GM12872 (cell line): ENCODE data around the gene IL16.
A peak's percentile ranks its signal among the peaks of the same experiment; 100 is the strongest.

Experiments
- CTCF ChIP-seq: IDR thresholded peaks from 3 replicates; pipeline ENCODE4 v1.5.1; 2011; ENCODE audit warnings: low read depth, mild to moderate bottlenecking, low read length, moderate library complexity; ENCODE audit not compliant: insufficient read depth

Gene IL16

DNA sequence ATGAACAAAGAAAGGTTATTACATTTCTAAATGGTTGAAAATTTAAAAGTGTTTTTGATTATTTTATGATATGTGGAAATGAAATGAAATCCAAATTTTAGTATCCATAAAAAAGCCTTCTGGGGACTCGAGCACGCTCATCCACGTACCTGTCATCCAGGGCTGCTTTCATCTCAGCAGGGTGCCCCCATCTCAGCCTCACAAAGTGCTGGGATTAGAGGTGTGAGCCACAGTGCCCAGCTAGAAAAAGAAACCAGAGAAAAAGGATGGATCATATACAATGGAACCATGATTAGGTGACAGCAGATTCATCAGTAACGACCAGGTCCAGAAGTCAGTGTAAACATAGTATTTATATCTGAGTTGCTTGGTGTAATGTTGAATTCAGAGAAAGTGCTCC is 77.6 kb downstream of the IL16 start:
- no peak for TF ChIP-seq CTCF

GRCh38 chr15:81274931-81275707 is 78.4 kb downstream of the IL16 start:
- TF ChIP-seq CTCF: peak; percentile 93

GRCh38 chr15:81275711-81276392 is 79.2 kb downstream of the IL16 start:
- no peak for TF ChIP-seq CTCF

- no peak for TF ChIP-seq CTCF
These were observed 80.3 kb downstream of the IL16 start for GRCh38 chr15:81276967-81277366.

- TF ChIP-seq CTCF: no peak
These were observed 81.2 kb downstream of the IL16 start for GRCh38 chr15:81277851-81278250.

DNA sequence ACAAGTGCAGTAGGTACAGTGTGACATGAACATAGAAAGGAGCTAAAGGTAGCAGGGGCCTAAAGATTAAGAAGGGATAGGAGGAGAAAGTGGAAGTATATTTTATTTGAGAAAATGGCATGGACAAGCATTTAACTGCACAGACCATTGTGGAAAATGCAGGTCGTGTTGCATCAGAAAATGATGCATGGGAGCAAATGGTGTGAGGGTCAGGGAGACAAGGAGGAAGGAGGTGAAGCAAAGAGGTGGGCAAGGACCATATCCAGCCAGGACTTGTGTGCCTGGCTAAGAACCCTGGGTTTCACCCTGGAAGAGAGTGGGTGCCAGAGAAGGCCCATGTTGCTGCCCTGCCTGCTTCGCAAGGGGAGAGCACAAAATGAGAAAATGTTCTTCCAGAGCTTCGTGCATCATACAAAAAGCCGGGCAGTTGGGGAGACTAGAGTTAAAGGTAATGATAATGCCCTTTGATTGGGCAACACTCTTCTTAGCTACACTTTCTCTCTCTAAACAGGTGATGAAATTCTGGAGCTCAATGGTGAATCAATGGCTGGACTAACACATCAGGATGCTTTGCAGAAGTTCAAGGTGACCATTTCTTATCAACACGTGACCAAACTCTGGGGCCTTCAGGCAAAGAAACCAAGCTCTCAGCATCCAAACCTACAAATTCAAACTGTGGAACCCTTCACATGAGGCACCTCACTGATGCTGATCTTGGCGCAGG is 81.8 kb downstream of the IL16 start:
- TF ChIP-seq CTCF: no peak
